Activated naive CD8-positive, alpha-beta T cell (primary cell): ENCODE data around the gene FADS2.
"Not testable (repeated sequence)": the region's sequence is repeated elsewhere in the genome, so short reads cannot be mapped to it uniquely, and the experiment has no call there.

ENCODE experiments used
- H3K27ac Mint-ChIP-seq: one replicate; pipeline ENCODE4 v1.8.0; 2021; ENCODE audit warnings: mixed read lengths
- H3K27me3 Mint-ChIP-seq: one replicate; pipeline ENCODE4 v1.8.0; 2021; ENCODE audit warnings: mixed read lengths
- H3K36me3 Mint-ChIP-seq: one replicate; pipeline ENCODE4 v1.8.0; 2021; ENCODE audit warnings: mixed read lengths
- H3K4me1 Mint-ChIP-seq: one replicate; pipeline ENCODE4 v1.8.0; 2021; ENCODE audit warnings: low read depth, mixed read lengths
- H3K4me3 Mint-ChIP-seq: one replicate; pipeline ENCODE4 v1.8.0; 2021; ENCODE audit warnings: mild to moderate bottlenecking, mixed read lengths
- H3K9me3 Mint-ChIP-seq: one replicate; pipeline ENCODE4 v1.8.0; 2021; ENCODE audit warnings: low read depth, mixed read lengths

Gene FADS2

GRCh38 chr11:61873588-61874376, 45.7 kb downstream of the FADS2 start:
- Mint-ChIP-seq H3K4me1 (peaks cover 2% of the 10 kb centered on the region), H3K36me3 (no peaks in the 10 kb centered on the region), H3K4me3 (no peak overlapping the region), H3K9me3 (no peaks in the 10 kb centered on the region), H3K27ac (no peak overlapping the region), H3K27me3 (no peaks in the 10 kb centered on the region)

- Mint-ChIP-seq H3K27ac (no peak overlapping the region), H3K9me3 (no peaks in the 10 kb centered on the region), H3K36me3 (no peaks in the 10 kb centered on the region), H3K4me1 (peaks cover 2% of the 10 kb centered on the region), H3K27me3 (no peaks in the 10 kb centered on the region), H3K4me3 (no peak overlapping the region)
Measured at GRCh38 chr11:61874377-61874809, 46.3 kb downstream of the FADS2 start.

GRCh38 chr11:61874853-61875252, 46.8 kb downstream of the FADS2 start:
- Mint-ChIP-seq H3K27ac (no peak overlapping the region), H3K9me3 (no peaks in the 10 kb centered on the region), H3K36me3 (no peaks in the 10 kb centered on the region), H3K27me3 (no peaks in the 10 kb centered on the region), H3K4me1 (peaks cover 2% of the 10 kb centered on the region), H3K4me3 (no peak overlapping the region)

- Mint-ChIP-seq H3K9me3 (no peaks in the 10 kb centered on the region), H3K4me3 (no peak overlapping the region), H3K4me1 (peaks cover 2% of the 10 kb centered on the region), H3K27ac (no peak overlapping the region), H3K27me3 (no peaks in the 10 kb centered on the region), H3K36me3 (no peaks in the 10 kb centered on the region)
Measured at GRCh38 chr11:61875698-61876097, 47.6 kb downstream of the FADS2 start.

GRCh38 chr11:61879152-61879551, 51.1 kb downstream of the FADS2 start:
- Mint-ChIP-seq H3K9me3 (no peaks in the 10 kb centered on the region), H3K36me3 (no peaks in the 10 kb centered on the region), H3K4me3 (no peak overlapping the region), H3K27me3 (peaks cover 1% of the 10 kb centered on the region), H3K4me1 (no peaks in the 10 kb centered on the region), H3K27ac (no peak overlapping the region)

GRCh38 chr11:61880031-61880430, 51.9 kb downstream of the FADS2 start:
- Mint-ChIP-seq H3K9me3 (no peaks in the 10 kb centered on the region), H3K27ac (no peak overlapping the region), H3K4me3 (no peak overlapping the region), H3K4me1 (no peaks in the 10 kb centered on the region), H3K27me3 (peaks cover 1% of the 10 kb centered on the region), H3K36me3 (no peaks in the 10 kb centered on the region)

GRCh38 chr11:61880454-61880853, 52.4 kb downstream of the FADS2 start:
- Mint-ChIP-seq H3K4me1 (no peaks in the 10 kb centered on the region), H3K36me3 (no peaks in the 10 kb centered on the region), H3K9me3 (no peaks in the 10 kb centered on the region), H3K27me3 (peaks cover 1% of the 10 kb centered on the region), H3K27ac (no peak overlapping the region), H3K4me3 (no peak overlapping the region)

- no peaks in the 10 kb centered on the region for H3K4me1 Mint-ChIP-seq
- no peaks in the 10 kb centered on the region for H3K36me3 Mint-ChIP-seq
- H3K4me3 Mint-ChIP-seq, result no peak overlapping the region
- no peaks in the 10 kb centered on the region for H3K9me3 Mint-ChIP-seq
- H3K27ac Mint-ChIP-seq, result no peak overlapping the region
- peaks cover 1% of the 10 kb centered on the region for H3K27me3 Mint-ChIP-seq
Measured at GRCh38 chr11:61881397-61881796, 53.3 kb downstream of the FADS2 start.

- H3K27me3 Mint-ChIP-seq, H3K4me1 Mint-ChIP-seq, H3K9me3 Mint-ChIP-seq, H3K36me3 Mint-ChIP-seq, H3K27ac Mint-ChIP-seq, H3K4me3 Mint-ChIP-seq: not testable (repeated sequence)
Measured at GRCh38 chr11:61882267-61882666, 54.2 kb downstream of the FADS2 start.

GRCh38 chr11:61882879-61883278, 54.8 kb downstream of the FADS2 start:
- no peak overlapping the region for H3K27ac Mint-ChIP-seq
- H3K36me3 Mint-ChIP-seq, result no peaks in the 10 kb centered on the region
- H3K9me3 Mint-ChIP-seq, result no peaks in the 10 kb centered on the region
- H3K27me3 Mint-ChIP-seq, result peaks cover 1% of the 10 kb centered on the region
- H3K4me1 Mint-ChIP-seq, result no peaks in the 10 kb centered on the region
- no peak overlapping the region for H3K4me3 Mint-ChIP-seq

- Mint-ChIP-seq H3K4me1 (no peaks in the 10 kb centered on the region), H3K27me3 (peaks cover 1% of the 10 kb centered on the region), H3K9me3 (no peaks in the 10 kb centered on the region), H3K36me3 (no peaks in the 10 kb centered on the region), H3K4me3 (no peak overlapping the region), H3K27ac (no peak overlapping the region)
Measured at GRCh38 chr11:61883327-61883726, 55.2 kb downstream of the FADS2 start.

- H3K27ac Mint-ChIP-seq, result no peak overlapping the region
- peaks cover 1% of the 10 kb centered on the region for H3K27me3 Mint-ChIP-seq
- no peak overlapping the region for H3K4me3 Mint-ChIP-seq
- H3K4me1 Mint-ChIP-seq, result no peaks in the 10 kb centered on the region
- no peaks in the 10 kb centered on the region for H3K36me3 Mint-ChIP-seq
- no peaks in the 10 kb centered on the region for H3K9me3 Mint-ChIP-seq
Measured at GRCh38 chr11:61883947-61884346, 55.8 kb downstream of the FADS2 start.

- Mint-ChIP-seq H3K36me3 (no peaks in the 10 kb centered on the region), H3K27me3 (peaks cover 1% of the 10 kb centered on the region), H3K27ac (no peak overlapping the region), H3K4me3 (no peak overlapping the region), H3K4me1 (no peaks in the 10 kb centered on the region), H3K9me3 (no peaks in the 10 kb centered on the region)
Measured at GRCh38 chr11:61885166-61885778, 57.2 kb downstream of the FADS2 start.

- Mint-ChIP-seq H3K27me3 (peaks cover 1% of the 10 kb centered on the region), H3K4me1 (peaks cover 2% of the 10 kb centered on the region)
Measured at GRCh38 chr11:61885784-61886580, 57.9 kb downstream of the FADS2 start.

GRCh38 chr11:61886643-61887042, 58.5 kb downstream of the FADS2 start:
- Mint-ChIP-seq H3K27ac (no peak overlapping the region), H3K9me3 (no peaks in the 10 kb centered on the region), H3K4me3 (no peak overlapping the region), H3K36me3 (no peaks in the 10 kb centered on the region), H3K4me1 (peaks cover 2% of the 10 kb centered on the region), H3K27me3 (peaks cover 1% of the 10 kb centered on the region)

More at GRCh38 chr11:61885784-61886580, 57.9 kb downstream of the FADS2 start:
- no peak overlapping the region for H3K27ac Mint-ChIP-seq
- H3K4me3 Mint-ChIP-seq, result no peak overlapping the region
- H3K9me3 Mint-ChIP-seq, result no peaks in the 10 kb centered on the region
- no peaks in the 10 kb centered on the region for H3K36me3 Mint-ChIP-seq
